Activated naive CD8-positive, alpha-beta T cell treated with anti-CD3 and anti-CD28 coated beads for 36 hours (primary cell): Measurements from ENCODE around the gene TMEM273. TPM values are rescaled to one million over a fixed set of nuclear protein-coding genes. Genes with fewer than 3 reads are reported as not detected.
A peak's percentile ranks its signal among the peaks of the same experiment; 100 is the strongest.

Experiments used
- DNase-seq: peaks from one replicate; pipeline ENCODE4 v3.0.0; 2021
- H3K27ac Mint-ChIP-seq: one replicate; pipeline ENCODE4 v1.8.0; 2022; ENCODE audit warnings: mild to moderate bottlenecking, moderate library complexity, mixed read lengths
- H3K27me3 Mint-ChIP-seq: one replicate; pipeline ENCODE4 v1.8.0; 2022; ENCODE audit warnings: mild to moderate bottlenecking, mixed read lengths
- H3K36me3 Mint-ChIP-seq: one replicate; pipeline ENCODE4 v1.8.0; 2021; ENCODE audit warnings: mild to moderate bottlenecking, mixed read lengths
- H3K4me1 Mint-ChIP-seq: one replicate; pipeline ENCODE4 v1.8.0; 2021; ENCODE audit warnings: mixed read lengths
- H3K4me3 Mint-ChIP-seq: one replicate; pipeline ENCODE4 v1.8.0; 2022; ENCODE audit warnings: mild to moderate bottlenecking, moderate library complexity, mixed read lengths
- H3K9me3 Mint-ChIP-seq: one replicate; pipeline ENCODE4 v1.8.0; 2022; ENCODE audit warnings: mixed read lengths
- total RNA-seq, 2 experiments: library from RNA; stranded (reverse); gene quantifications; one replicate each; pipeline ENCODE4 v1.2.3, GENCODE V29; 2021

The TMEM273 gene
- total RNA-seq, 2 experiments from 2014 or later = 0.76 to 0.80 TPM

DNA sequence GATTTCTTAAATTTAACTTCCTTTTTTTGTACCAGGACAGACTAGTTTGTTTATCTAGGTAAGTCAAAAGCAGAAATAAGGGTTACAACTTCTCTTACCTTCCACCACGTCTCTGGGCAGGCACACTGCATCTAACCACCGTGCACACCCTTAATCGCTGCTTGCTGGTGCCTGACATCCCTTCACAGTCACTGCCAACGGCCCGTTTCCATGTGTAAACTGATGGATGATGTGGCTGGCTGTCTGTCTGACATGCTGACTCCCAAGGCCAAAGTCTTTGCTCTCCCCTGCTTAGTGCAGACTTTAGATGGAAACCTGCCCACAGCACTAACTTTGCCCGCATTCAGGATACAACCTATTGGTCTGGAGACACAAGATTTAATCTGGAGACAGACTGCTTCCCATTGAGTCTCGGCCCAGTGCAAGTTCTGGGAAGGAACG, 1.1 kb downstream of the TMEM273 start:
- Mint-ChIP-seq H3K36me3 (no peaks in the 10 kb centered on the region), H3K4me1 (peaks cover 25% of the 10 kb centered on the region), H3K27me3 (peaks cover 70% of the 10 kb centered on the region), H3K27ac (no peak overlapping the region), H3K4me3 (no peak overlapping the region), H3K9me3 (no peaks in the 10 kb centered on the region)
- DNase-seq = no peak

DNA sequence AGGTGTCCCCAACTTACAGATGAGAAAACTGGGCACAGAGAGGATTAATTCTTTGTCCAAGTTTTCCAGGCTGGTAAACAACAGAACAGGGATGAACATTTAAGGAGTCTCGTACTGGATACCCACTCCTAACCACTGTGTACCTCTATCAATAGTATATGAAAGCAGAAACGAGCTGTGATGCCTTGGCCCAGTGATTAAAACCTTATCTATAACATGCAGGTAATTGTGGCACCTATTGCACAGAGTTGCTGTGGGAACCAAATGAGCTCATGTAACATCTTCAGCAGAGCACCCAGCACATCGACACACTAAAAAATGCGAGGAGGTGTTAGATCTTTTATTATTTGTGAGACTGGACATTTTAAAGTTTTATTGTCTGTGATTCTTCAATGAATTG, 1.6 kb downstream of the TMEM273 start:
- Mint-ChIP-seq H3K36me3 (no peaks in the 10 kb centered on the region), H3K27ac (no peak overlapping the region), H3K4me3 (no peak overlapping the region), H3K27me3 (peaks cover 70% of the 10 kb centered on the region), H3K4me1 (peaks cover 28% of the 10 kb centered on the region), H3K9me3 (no peaks in the 10 kb centered on the region)
- no peak for DNase-seq

DNA sequence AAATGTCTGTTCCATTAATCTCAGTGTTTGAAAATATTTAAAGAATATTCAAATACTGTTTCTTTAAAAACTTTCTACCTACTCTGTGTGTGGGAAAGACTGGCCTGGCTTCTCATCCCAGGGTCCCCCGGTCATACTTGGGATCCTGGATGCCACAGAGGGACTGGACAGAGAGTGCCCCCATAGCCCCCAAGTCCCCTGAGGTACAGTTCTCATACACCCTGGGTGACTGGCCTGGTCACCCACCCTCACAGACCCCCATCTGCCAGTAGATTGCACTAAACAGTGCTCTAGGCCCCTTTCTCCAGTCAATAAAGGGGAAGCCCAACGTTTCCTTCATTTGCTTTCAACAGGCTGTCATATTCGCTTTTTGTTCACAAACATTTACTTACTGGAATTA, 3.0 kb downstream of the TMEM273 start:
- Mint-ChIP-seq H3K9me3 (no peaks in the 10 kb centered on the region), H3K4me1 (peaks cover 31% of the 10 kb centered on the region), H3K4me3 (no peak overlapping the region), H3K27me3 (peaks cover 67% of the 10 kb centered on the region), H3K27ac (no peak overlapping the region), H3K36me3 (no peaks in the 10 kb centered on the region)
- no peak for DNase-seq

DNA sequence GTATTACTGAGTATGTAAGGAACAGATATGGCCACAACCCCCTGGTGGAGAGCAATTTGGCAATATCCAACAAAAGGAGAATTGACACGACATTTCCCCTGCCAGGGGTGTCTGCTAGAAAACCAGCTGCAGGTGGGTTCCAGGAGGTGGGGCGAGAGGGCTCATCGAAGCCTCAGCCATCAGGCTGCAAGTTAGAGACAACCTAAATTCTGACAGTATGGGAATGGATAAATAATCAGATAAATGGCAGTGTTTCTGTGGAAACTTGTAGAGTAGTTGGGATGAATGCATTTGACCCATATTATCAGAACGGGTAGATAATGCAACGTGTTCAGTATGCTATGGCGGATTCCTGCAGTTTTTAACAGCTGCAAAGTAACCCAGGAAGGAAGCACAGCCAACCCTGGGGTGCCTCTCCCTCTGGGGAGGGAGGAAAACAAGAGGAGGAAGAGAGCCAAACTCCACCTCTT, 3.5 kb downstream of the TMEM273 start:
- Mint-ChIP-seq H3K4me3 (no peak overlapping the region), H3K9me3 (no peaks in the 10 kb centered on the region), H3K27me3 (peaks cover 63% of the 10 kb centered on the region), H3K27ac (peak overlapping the region; percentile 42), H3K36me3 (no peaks in the 10 kb centered on the region), H3K4me1 (peaks cover 34% of the 10 kb centered on the region)
- DNase-seq = no peak

DNA sequence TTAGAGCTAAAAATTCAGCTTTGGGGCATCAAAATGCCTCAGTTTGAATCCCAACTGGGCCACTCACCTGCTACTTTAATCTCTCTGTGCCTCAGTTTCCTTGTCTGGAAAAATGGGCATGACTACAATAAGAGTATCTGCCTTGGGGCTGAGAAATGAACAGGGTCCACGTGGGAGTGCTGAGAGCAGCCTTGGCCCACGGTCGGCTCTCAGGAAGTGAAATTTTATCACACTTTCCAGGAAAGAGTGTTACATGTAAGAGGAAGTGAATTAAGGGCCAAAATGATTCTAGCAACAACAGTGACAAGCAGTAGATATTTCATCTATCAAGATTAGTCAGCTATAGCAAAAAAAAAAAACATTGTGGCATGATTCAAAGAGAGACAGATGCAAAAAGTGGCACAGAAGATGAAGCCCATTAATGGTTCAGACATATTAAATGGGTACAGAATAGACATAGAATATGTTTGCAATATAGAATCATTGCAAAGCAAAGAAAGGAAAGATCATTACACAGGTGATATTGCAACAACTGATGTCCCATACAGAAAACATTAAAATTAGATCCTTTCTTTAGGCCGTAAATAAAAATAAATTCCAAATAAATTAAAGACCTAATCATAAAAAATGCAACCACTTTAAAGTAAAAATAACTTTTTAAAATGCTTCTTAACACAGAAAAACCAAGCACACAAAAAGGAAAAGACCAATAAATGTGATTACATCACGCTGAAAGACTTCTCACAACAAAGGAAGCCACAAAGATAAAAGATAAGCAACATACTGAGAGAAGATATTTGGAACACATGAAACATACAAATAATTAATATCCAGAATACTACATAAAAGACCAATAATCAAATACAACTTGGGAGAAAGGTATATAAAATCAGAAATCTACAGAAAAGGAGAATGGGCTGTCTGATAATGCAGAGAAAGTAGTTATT, 4.3 kb downstream of the TMEM273 start:
- no peak for DNase-seq
- no peak overlapping the region for H3K4me3 Mint-ChIP-seq
- peaks cover 33% of the 10 kb centered on the region for H3K4me1 Mint-ChIP-seq

DNA sequence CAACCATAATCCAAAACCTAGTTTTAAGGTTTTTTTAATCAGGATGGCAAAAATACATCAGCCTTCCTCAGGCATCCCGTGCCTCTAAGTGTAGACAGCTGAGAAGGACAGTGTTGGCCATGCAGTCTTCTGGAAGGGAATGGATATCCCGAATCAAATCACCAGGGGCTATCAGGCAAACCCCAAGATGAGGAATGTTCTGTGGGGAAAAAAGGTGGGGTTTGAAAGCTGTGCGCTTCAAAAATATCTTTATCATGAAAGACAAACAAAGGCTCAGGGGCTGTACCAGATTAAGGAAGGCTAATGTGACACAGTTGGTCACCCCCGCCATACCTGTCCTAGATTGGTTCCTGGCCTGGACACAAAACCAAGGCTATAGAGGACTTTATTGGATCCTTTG, 5.4 kb downstream of the TMEM273 start:
- Mint-ChIP-seq H3K4me1 (peaks cover 32% of the 10 kb centered on the region), H3K9me3 (no peaks in the 10 kb centered on the region), H3K27ac (no peak overlapping the region)

More for the DNA sequence above, 4.3 kb downstream of the TMEM273 start:
- Mint-ChIP-seq H3K27ac (peak overlapping the region; percentile 64), H3K36me3 (no peaks in the 10 kb centered on the region), H3K27me3 (peaks cover 55% of the 10 kb centered on the region), H3K9me3 (no peaks in the 10 kb centered on the region)

DNA sequence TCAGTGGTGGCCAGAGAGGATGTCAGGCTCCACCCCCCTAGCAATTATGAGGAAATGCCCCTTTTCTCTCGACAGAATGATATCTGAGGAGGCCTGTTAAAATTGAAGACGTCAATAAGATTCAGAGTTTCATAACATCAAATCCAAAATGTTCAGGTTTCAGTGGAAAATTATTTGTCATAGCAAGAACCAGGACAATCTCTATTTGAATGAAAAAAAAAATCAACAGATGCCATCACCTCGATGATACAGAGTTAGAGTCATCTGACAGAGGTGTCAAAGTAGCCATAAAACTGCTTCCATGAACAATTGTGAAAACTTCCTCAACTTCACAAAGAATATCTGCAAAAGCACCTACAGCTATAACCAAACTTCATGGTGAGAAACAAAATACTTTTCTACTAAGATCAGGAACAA, 7.7 kb downstream of the TMEM273 start:
- DNase-seq = no peak
- Mint-ChIP-seq H3K4me3 (no peak overlapping the region), H3K27ac (peak overlapping the region; percentile 77), H3K36me3 (no peaks in the 10 kb centered on the region), H3K27me3 (peaks cover 24% of the 10 kb centered on the region), H3K4me1 (peaks cover 39% of the 10 kb centered on the region), H3K9me3 (no peaks in the 10 kb centered on the region)

More for the DNA sequence above, 5.4 kb downstream of the TMEM273 start:
- Mint-ChIP-seq H3K4me3 (no peak overlapping the region), H3K27me3 (peaks cover 44% of the 10 kb centered on the region), H3K36me3 (no peaks in the 10 kb centered on the region)
- DNase-seq = no peak

DNA sequence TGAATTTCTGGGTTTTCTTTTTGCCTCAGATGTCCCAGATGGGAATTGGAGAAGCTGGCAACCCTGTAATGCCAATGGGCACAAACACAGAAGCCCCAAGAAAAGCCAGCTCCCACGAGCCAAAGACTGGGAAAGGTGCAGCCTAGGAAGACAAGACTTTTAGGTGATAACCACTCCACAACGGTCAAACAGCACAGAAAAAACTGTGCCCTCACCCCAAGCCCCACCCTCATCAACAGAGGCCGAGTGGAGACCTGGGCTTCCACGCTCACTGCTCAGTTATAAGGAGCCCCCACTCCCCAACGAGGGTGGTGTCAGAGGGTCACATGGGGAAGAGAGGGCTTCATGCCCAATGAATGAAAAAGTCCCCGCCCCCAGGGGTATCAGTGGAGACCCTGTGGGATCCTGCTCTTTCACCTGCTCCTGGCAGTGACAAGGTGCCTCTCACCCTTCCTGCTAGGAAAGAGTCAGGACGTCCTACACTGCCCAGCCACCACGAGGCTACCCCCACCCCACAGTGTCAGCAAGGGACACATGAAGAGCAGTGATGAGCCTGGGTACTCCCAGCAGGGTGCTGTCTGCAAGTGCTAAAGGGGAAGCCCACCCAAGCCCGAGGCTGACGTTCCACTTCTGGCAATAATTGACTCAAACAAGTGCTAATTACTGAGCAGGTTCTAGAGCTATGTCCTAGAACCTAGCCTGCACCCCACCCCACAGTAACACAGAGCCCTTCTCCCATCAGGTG, 8.3 kb downstream of the TMEM273 start:
- H3K4me3 Mint-ChIP-seq = no peak overlapping the region
- H3K36me3 Mint-ChIP-seq = no peaks in the 10 kb centered on the region
- H3K4me1 Mint-ChIP-seq = peaks cover 39% of the 10 kb centered on the region
- DNase-seq = no peak
- no peaks in the 10 kb centered on the region for H3K9me3 Mint-ChIP-seq
- peak overlapping the region; percentile 77 for H3K27ac Mint-ChIP-seq
- H3K27me3 Mint-ChIP-seq = peaks cover 26% of the 10 kb centered on the region

DNA sequence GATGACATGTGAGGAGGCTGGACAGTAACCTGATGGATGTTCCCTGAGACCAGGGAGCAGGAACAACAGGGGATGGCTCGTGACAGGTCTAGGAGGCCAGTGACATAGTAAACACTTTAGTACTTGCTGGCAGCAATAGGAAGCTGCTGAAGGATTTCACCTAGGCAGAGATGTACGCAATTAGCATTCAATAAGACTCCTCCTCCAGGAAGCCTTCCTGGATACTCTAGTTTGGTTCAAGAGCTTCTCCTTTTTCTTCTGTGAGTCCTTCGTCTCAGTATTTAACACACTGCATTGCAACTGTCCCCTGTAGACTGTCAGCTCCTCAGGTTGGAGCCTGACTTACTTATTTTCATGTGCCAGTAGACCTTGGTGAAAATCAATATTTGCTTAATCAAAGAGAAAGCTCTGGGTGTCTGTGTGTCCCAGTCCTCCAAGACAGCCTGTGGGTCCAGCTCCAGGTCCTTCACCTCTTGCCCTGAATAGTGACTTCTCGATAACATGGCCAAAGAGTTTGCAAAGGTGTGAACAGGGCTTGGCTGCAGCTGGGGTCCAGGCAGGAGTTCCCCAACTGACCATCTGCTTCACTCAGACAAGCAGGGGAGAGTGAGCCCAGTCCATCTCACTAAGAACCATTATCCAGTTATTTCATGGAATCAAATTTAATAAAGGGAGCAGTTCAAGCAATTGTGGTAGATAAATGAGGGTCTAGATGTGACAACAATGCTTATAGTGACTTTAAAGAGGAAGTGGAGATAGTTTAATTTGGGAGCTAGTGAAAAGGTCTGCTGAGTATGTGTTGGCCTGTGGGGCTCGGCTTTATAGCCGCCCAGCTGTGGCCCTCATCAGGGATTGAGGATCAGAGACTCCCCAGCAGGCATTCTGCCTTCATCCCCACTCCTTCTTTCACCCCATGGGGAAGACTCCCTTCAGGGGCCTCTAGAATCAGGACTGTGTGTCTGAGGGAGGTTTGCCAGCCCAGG, 9.4 kb downstream of the TMEM273 start:
- Mint-ChIP-seq H3K27me3 (peaks cover 22% of the 10 kb centered on the region), H3K36me3 (no peaks in the 10 kb centered on the region), H3K4me3 (no peak overlapping the region), H3K4me1 (peaks cover 28% of the 10 kb centered on the region), H3K9me3 (no peaks in the 10 kb centered on the region), H3K27ac (no peak overlapping the region)
- no peak for DNase-seq

DNA sequence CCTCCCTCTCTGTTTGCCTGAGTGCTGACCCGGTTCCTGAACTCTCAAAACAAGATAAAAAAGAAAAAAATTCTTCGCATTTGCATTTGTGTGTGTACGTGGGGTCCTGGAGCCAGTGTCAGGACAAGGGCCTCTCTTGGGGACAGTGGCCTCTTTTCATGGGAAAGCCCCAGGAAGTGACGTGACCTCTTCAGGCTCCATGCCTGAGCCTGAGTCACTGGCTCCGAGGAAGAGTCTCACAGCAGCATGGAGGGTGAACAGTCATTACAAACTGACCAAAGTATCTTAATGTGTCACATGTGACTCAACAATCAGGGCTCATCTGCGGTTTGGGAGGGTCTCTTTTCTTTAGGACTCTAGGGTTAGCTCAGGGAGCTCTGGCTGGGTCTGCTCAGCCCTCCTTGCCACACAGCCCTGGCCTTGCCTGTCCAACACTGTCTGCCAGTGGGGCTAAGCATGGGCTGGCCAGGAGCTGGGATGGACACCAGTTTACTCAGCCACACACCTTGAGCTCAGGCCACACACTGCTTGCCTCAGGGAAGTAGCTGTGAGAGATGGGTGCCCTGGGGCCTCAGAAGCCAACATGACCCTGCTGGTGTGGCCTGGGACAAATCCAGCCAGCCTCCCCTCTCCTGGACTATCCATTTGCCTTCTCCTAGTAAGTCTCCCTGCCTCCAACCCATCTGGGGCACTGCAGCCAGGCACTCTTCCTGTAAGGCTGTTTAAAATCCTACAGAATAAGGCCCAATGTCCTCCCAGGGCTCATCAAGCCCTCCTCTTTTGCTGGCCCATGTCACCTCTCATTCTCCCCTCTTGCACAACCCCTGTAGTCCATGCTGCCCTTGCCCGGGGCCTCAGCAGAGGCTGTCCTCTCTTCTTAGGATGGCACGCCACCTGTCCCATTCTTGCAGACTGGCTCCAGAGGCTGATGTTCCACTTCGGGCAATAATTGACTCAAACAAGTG, 10.5 kb downstream of the TMEM273 start:
- H3K27me3 Mint-ChIP-seq = peaks cover 20% of the 10 kb centered on the region
- peak overlapping the region; percentile 33 for H3K4me3 Mint-ChIP-seq
- H3K4me1 Mint-ChIP-seq = peaks cover 23% of the 10 kb centered on the region
- peak; percentile 64 for DNase-seq
- peak overlapping the region; percentile 84 for H3K27ac Mint-ChIP-seq
- H3K9me3 Mint-ChIP-seq = no peaks in the 10 kb centered on the region
- no peaks in the 10 kb centered on the region for H3K36me3 Mint-ChIP-seq

DNA sequence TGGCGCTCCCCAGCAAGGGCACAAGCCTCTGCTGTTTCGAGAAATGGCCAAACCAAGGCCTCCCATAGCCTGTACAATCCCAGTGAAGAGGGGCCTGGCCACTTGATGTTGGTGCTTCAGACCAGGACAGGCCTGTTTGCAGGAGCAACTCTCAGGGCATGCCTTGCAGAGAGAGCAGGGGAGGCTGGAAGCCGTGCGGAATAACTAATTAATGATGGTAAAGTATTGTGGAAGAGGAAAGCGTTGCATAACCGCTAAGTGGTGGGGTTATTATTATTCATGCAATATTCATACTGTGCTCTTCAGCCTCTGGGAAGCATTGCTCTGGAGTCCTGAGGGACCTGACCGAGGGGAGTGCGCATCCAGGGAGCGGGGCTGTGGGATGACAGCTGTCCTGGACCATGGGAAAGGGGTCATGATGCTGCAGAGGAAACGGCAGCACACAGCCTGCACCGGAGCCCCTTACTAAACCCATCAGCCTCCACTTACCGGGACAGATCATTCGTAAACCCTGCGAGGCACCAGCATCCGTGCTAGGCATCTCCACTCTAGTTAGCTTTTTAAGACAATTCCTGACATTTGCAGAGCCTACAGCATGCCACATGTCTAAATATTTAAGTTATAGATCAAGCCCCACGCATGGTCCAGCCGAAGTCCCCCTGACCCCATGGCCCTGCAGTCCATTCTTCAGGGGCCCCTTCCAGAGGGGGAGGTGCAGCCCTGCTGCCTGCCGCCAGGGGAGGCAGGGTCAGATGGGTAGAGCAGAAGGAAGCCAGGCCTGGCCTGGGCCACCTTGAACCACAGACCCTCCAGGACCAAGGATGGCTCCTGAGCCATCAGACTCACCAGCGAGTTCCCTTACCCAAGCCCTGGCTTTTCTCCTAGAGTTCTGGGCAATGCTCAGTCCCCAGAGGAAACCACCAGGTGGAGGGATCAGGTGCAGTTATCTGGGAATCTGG, 11.6 kb downstream of the TMEM273 start:
- Mint-ChIP-seq H3K27me3 (peaks cover 20% of the 10 kb centered on the region), H3K4me1 (peaks cover 20% of the 10 kb centered on the region), H3K36me3 (no peaks in the 10 kb centered on the region), H3K9me3 (no peaks in the 10 kb centered on the region), H3K4me3 (no peak overlapping the region), H3K27ac (peak overlapping the region; percentile 84)
- no peak for DNase-seq

DNA sequence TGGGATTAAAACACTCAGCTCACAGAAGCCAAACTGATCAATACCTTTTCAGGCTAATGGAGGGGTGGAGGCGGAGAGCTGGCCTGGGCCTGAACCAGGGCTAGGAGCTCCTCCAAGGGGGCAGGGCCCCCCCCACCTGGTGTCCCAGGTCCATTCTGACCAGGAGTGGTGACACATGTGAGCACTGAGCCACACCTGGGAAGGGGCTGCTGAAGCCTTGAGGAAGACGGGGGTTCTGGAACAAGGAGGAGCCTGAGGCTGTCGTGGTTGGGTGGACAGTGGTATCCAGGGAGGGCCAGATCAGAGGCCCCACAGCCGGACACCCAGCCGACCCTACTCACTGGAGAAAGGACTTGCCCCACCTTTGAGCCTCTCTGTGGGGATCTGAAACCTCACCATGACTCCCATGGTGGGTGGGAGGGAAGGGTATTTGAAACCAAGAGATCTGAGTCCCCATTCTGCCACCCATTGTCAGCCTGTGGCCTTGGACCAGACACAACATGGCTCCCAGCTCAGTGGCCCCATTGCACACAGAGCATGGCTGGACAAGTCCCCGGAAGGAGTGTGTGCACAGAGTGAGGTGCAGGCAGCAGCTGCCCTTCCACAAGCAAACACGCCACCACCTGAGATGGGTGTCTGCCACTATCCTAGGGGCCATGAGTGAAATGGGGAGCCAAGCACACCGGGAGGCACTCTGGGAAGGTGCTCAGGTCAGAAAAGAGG, 12.4 kb downstream of the TMEM273 start:
- DNase-seq = no peak

More for the DNA sequence above, 12.4 kb downstream of the TMEM273 start:
- Mint-ChIP-seq H3K4me3 (no peak overlapping the region), H3K27me3 (peaks cover 14% of the 10 kb centered on the region), H3K36me3 (no peaks in the 10 kb centered on the region), H3K4me1 (peaks cover 19% of the 10 kb centered on the region), H3K27ac (no peak overlapping the region), H3K9me3 (no peaks in the 10 kb centered on the region)
